HPDE6-E6E7 (cell line): ENCODE data around the gene IL1A.
A peak's percentile ranks its signal among the peaks of the same experiment; 100 is the strongest.

ENCODE experiments used
- DNase-seq: peaks from one replicate; pipeline ENCODE4 v3.0.0; 2011; ENCODE audit warnings: missing footprints; ENCODE audit errors: extremely low spot score

IL1A gene

GRCh38 chr2:112818094-112818902, 34.0 kb upstream of the IL1A start:
- no peak for DNase-seq

GRCh38 chr2:112817082-112817689, 32.9 kb upstream of the IL1A start:
- DNase-seq, result no peak

- DNase-seq, result peak; percentile 92
Observed at GRCh38 chr2:112814278-112814677, 30.0 kb upstream of the IL1A start.

GRCh38 chr2:112813280-112813966, 29.1 kb upstream of the IL1A start:
- no peak for DNase-seq

GRCh38 chr2:112812318-112813267, 28.3 kb upstream of the IL1A start:
- DNase-seq, result no peak

GRCh38 chr2:112811841-112812306, 27.6 kb upstream of the IL1A start:
- DNase-seq, result peak; percentile 73

GRCh38 chr2:112811276-112811831, 27.1 kb upstream of the IL1A start:
- DNase-seq, result no peak

GRCh38 chr2:112809112-112809511, 24.8 kb upstream of the IL1A start:
- DNase-seq, result no peak

GRCh38 chr2:112807233-112807807, 23.0 kb upstream of the IL1A start:
- no peak for DNase-seq

GRCh38 chr2:112805542-112805941, 21.2 kb upstream of the IL1A start:
- peak; percentile 81 for DNase-seq

GRCh38 chr2:112803691-112804521, 19.6 kb upstream of the IL1A start:
- DNase-seq, result peak; percentile 86

GRCh38 chr2:112800881-112801583, 16.7 kb upstream of the IL1A start:
- no peak for DNase-seq

- DNase-seq, result no peak
Observed at GRCh38 chr2:112798979-112799975, 15.0 kb upstream of the IL1A start.

- no peak for DNase-seq
Observed at GRCh38 chr2:112796486-112796885, 12.2 kb upstream of the IL1A start.

GRCh38 chr2:112795774-112796173, 11.5 kb upstream of the IL1A start:
- peak; percentile 79 for DNase-seq

GRCh38 chr2:112794841-112795240, 10.5 kb upstream of the IL1A start:
- no peak for DNase-seq

GRCh38 chr2:112794131-112794733, 9.9 kb upstream of the IL1A start:
- peak; percentile 74 for DNase-seq
